Motor neuron (in vitro differentiated cells): ENCODE measurements around the gene ASCL2. TPM values are rescaled to one million over a fixed set of nuclear protein-coding genes. Genes with fewer than 3 reads are reported as not detected.

Source experiments
- ATAC-seq, 8 experiments: fragments of 200-7000 bp; cut with Tn5 transposase; replicated peaks in 6 of 8; 2 replicates each; pipeline ENCODE4 v1.8.0; 2021; ENCODE audit warnings: mild to moderate bottlenecking in 8 of 8, moderate library complexity in 8 of 8
- H3K27ac ChIP-seq, 2 donors: fragments of 250-450 bp; sonication (Bioruptor Pico); 2 replicates each; pipeline ENCODE4 v1.9.0; 2021; ENCODE audit warnings: antibody characterized with exemption in 2 of 2, mild to moderate bottlenecking in 2 of 2, moderate library complexity in 1 of 2
- H3K4me1 ChIP-seq, 2 donors: fragments of 250-450 bp; sonication (Bioruptor Pico); replicated peaks in 1 of 2; 2 replicates each; pipeline ENCODE4 v1.6.1; 2021; ENCODE audit warnings: antibody characterized with exemption in 2 of 2, mild to moderate bottlenecking in 2 of 2, moderate library complexity in 1 of 2
- H3K4me3 ChIP-seq, 5 donors: fragments of 250-450 bp; sonication (Bioruptor Pico); 2 replicates each; pipeline ENCODE4 v1.9.0; 2021; ENCODE audit warnings: antibody characterized with exemption in 5 of 5, mild to moderate bottlenecking in 5 of 5, moderate library complexity in 4 of 5
- WGBS, 10 experiments: fragments of 450-650 bp; shearing (Covaris generic); methylation state at CpG; one replicate each; pipeline ENCODE4 v1.0.0; 2022; 5-methylcytosine and 5-hydroxymethylcytosine counted together
- in situ Hi-C, 9 experiments: fragments of 400-800 bp; cut with MboI; loops; one replicate each; pipeline ENCODE4 v1.15.0; 2021; ENCODE audit warnings: low sequenced_read_pairs in 9 of 9, low pct_unique_long_range_greater_than_20kb in 2 of 9; ENCODE audit not compliant: unreplicated experiment in 9 of 9
- total RNA-seq, 8 experiments: library from RNA; unstranded; fragments of 300-600 nt; gene quantifications; 2 replicates each; pipeline versions ENCODE4 v1.2.3 to v1.2.4, GENCODE V29; 2022

The ASCL2 gene
- total RNA-seq, 8 experiments from 2014 or later: 0.11 to 0.76 (median 0.45) TPM; not detected in 3

GRCh38 chr11:2300290-2300935 is 30.0 kb upstream of the ASCL2 start:
- Histone ChIP-seq H3K4me3 (no peak overlapping the region), H3K27ac (no peak overlapping the region), H3K4me1 (peaks cover 0 to 20% of the 10 kb centered on the region in 2 donors)
- in situ Hi-C loops: loop anchor here in 1 of 9 experiments (25.0 kb wide), 1 partner anchor 112 kb away; the partner anchor contains the start of gene TSSC4
- ATAC-seq: no peak
- 70 to 92% (median 90%) methylated on average over 2 to 4 of the region's 19 CpGs; no CpG with 5 or more reads in 7 of the 10 experiments for WGBS, 10 experiments

GRCh38 chr11:2299773-2300172 is 29.4 kb upstream of the ASCL2 start:
- Histone ChIP-seq H3K4me1 (peaks cover 0 to 17% of the 10 kb centered on the region in 2 donors), H3K27ac (no peak overlapping the region), H3K4me3 (no peak overlapping the region)
- WGBS, 10 experiments: no CpG with 5 or more reads among the region's 10 CpGs
- in situ Hi-C loops: loop anchor here in 2 of 9 experiments (10.0 to 25.0 kb wide), 2 partner anchors 95 to 113 kb away; partner anchors contain the start of gene TSSC4 (in 1 of the 2)
- ATAC-seq: peak in 2 of 8 experiments; percentile 11 to 18

- Histone ChIP-seq H3K4me1 (peaks cover 0 to 16% of the 10 kb centered on the region in 2 donors), H3K27ac (no peak overlapping the region), H3K4me3 (no peak overlapping the region)
- 20 to 100% (median 57%) methylated on average over 1 to 8 of the region's 18 CpGs; no CpG with 5 or more reads in 3 of the 10 experiments for WGBS, 10 experiments
- in situ Hi-C loops: loop anchor here in 1 of 9 experiments (10.0 kb wide), 1 partner anchor 94 kb away; no protein-coding TSS in a partner anchor
- peak; percentile 26 to 81 (median 46) for ATAC-seq
Measured at GRCh38 chr11:2298795-2299761, 28.7 kb upstream of the ASCL2 start.

- in situ Hi-C loops: loop anchor here in 1 of 9 experiments (10.0 kb wide), 1 partner anchor 93 kb away; no protein-coding TSS in a partner anchor
- ATAC-seq: no peak
- peaks cover 0 to 9% of the 10 kb centered on the region in 2 donors for H3K4me1 ChIP-seq
- H3K27ac ChIP-seq: no peak overlapping the region
- H3K4me3 ChIP-seq: no peak overlapping the region
- 0 to 80% (median 46%) methylated on average over 1 to 5 of the region's 14 CpGs; no CpG with 5 or more reads in 4 of the 10 experiments for WGBS, 10 experiments
Measured at GRCh38 chr11:2298131-2298794, 27.9 kb upstream of the ASCL2 start.

- Histone ChIP-seq H3K4me3 (no peak overlapping the region), H3K4me1 (peaks cover 0 to 9% of the 10 kb centered on the region in 2 donors), H3K27ac (no peak overlapping the region)
- no peak for ATAC-seq
- 0% methylated on average over 1 of the region's 1 CpG; no CpG with 5 or more reads in 8 of the 10 experiments for WGBS, 10 experiments
- in situ Hi-C loops: loop anchor here in 1 of 9 experiments (10.0 kb wide), 1 partner anchor 93 kb away; no protein-coding TSS in a partner anchor
Measured at GRCh38 chr11:2297623-2298030, 27.2 kb upstream of the ASCL2 start.

GRCh38 chr11:2296913-2297622 is 26.7 kb upstream of the ASCL2 start:
- no peak overlapping the region for H3K4me3 ChIP-seq
- no peak overlapping the region for H3K27ac ChIP-seq
- WGBS, 10 experiments: 90% methylated on average over 2 of the region's 13 CpGs; no CpG with 5 or more reads in 9 of the 10 experiments
- ATAC-seq: no peak
- H3K4me1 ChIP-seq: peaks cover 0 to 3% of the 10 kb centered on the region in 2 donors
- in situ Hi-C loops: loop anchor here in 1 of 9 experiments (10.0 kb wide), 1 partner anchor 92 kb away; no protein-coding TSS in a partner anchor

- WGBS, 10 experiments: 18 to 73% (median 65%) methylated on average over 2 to 6 of the region's 17 CpGs; no CpG with 5 or more reads in 5 of the 10 experiments
- Histone ChIP-seq H3K27ac (no peak overlapping the region), H3K4me3 (no peak overlapping the region), H3K4me1 (no peaks in the 10 kb centered on the region)
- in situ Hi-C loops: loop anchor here in 1 of 9 experiments (10.0 kb wide), 1 partner anchor 91 kb away; no protein-coding TSS in a partner anchor
- no peak for ATAC-seq
Measured at GRCh38 chr11:2295971-2296912, 25.9 kb upstream of the ASCL2 start.

GRCh38 chr11:2294926-2295290 is 24.5 kb upstream of the ASCL2 start:
- no peak overlapping the region for H3K4me3 ChIP-seq
- H3K4me1 ChIP-seq: no peaks in the 10 kb centered on the region
- ATAC-seq: no peak
- H3K27ac ChIP-seq: no peak overlapping the region
- 43 to 70% (median 60%) methylated on average over 1 to 4 of the region's 8 CpGs; no CpG with 5 or more reads in 3 of the 10 experiments for WGBS, 10 experiments
- in situ Hi-C loops: loop anchor here in 1 of 9 experiments (10.0 kb wide), 1 partner anchor 90 kb away; no protein-coding TSS in a partner anchor

- in situ Hi-C loops: loop anchor here in 1 of 9 experiments (10.0 kb wide), 1 partner anchor 89 kb away; no protein-coding TSS in a partner anchor
- no peak for ATAC-seq
- Histone ChIP-seq H3K27ac (no peak overlapping the region), H3K4me3 (no peak overlapping the region), H3K4me1 (no peaks in the 10 kb centered on the region)
- WGBS, 10 experiments: 0 to 92% (median 80%) methylated on average over 1 to 10 of the region's 27 CpGs; no CpG with 5 or more reads in 3 of the 10 experiments
Measured at GRCh38 chr11:2293984-2294925, 23.9 kb upstream of the ASCL2 start.

GRCh38 chr11:2293531-2293971 is 23.2 kb upstream of the ASCL2 start:
- H3K27ac ChIP-seq: no peak overlapping the region
- no peak overlapping the region for H3K4me3 ChIP-seq
- H3K4me1 ChIP-seq: no peaks in the 10 kb centered on the region
- no peak for ATAC-seq
- in situ Hi-C loops: loop anchor here in 1 of 9 experiments (10.0 kb wide), 1 partner anchor 89 kb away; no protein-coding TSS in a partner anchor
- 49 to 94% (median 60%) methylated on average over 1 to 14 of the region's 20 CpGs; no CpG with 5 or more reads in 5 of the 10 experiments for WGBS, 10 experiments
